K562 (cell line): ENCODE data around the gene NDUFS8. TPM values are rescaled to one million over a fixed set of nuclear protein-coding genes. Genes with fewer than 3 reads are reported as not detected.

Source experiments
- AFF1 ChIP-seq, 2 experiments: fragments of 450-650 bp; IDR thresholded peaks; 2 replicates each; pipeline ENCODE4 v1.6.1; 2018; ENCODE audit warnings: mild to moderate bottlenecking in 2 of 2, low read depth in 1 of 2; ENCODE audit not compliant: partially characterized antibody in 2 of 2
- LCOR ChIP-seq: sonication (generic); formaldehyde crosslinking; IDR thresholded peaks from 2 replicates; pipeline ENCODE4 v1.8.0; 2022; ENCODE audit warnings: mild to moderate bottlenecking, missing genetic modification reagents
- POLR3G ChIP-seq: IDR thresholded peaks from 2 replicates; pipeline ENCODE4 v1.6.1; 2011; ENCODE audit not compliant: insufficient read length, insufficient replicate concordance; ENCODE audit errors: extremely low read depth
- REST ChIP-seq, 2 experiments: fragments of 450-650 bp; formaldehyde crosslinking in 1 of 2; IDR thresholded peaks; 2 replicates each; pipeline versions ENCODE4 v1.4.0 to v1.6.1; 2014 to 2020; ENCODE audit warnings: mild to moderate bottlenecking in 2 of 2, borderline replicate concordance in 1 of 2, low read depth in 1 of 2
- RREB1 ChIP-seq: fragments of 250-450 bp; sonication (Bioruptor Pico); IDR thresholded peaks from 2 replicates; pipeline ENCODE4 v1.4.0; 2020
- ZNF263 ChIP-seq: sonication (generic); formaldehyde crosslinking; IDR thresholded peaks from 2 replicates; pipeline ENCODE4 v1.8.0; 2022; ENCODE audit warnings: mild to moderate bottlenecking, missing genetic modification reagents, borderline replicate concordance
- polyA plus RNA-seq, 8 experiments: library from polyadenylated mRNA; depleted of rRNA in 4 of 8; stranded (reverse) in 5 of 8; unstranded in 3 of 8; fragments of >200 nt; fragmentation: Nextera tagmentation in 2 of 8; fragmentation: Illumina TruSeq in 1 of 8; extraction: Ambion mirVana in 2 of 8; extraction: Trizol in 1 of 8; gene quantifications; 2 replicates each; pipeline versions ENCODE4 v1.2.1 to v1.2.3, GENCODE V29; 2011 to 2014; ENCODE audit warnings: inconsistent platforms in 1 of 8, missing spikeins in 1 of 8
- total RNA-seq, 7 experiments: library from RNA; depleted of rRNA in 6 of 7; stranded (reverse); fragments of >200 nt in 6 of 7; fragmentation: Illumina TruSeq in 2 of 7; extraction: Trizol in 2 of 7; gene quantifications; 2 replicates each; pipeline versions ENCODE4 v1.2.1 to v1.2.3, GENCODE V29; 2011 to 2021; ENCODE audit warnings: low replicate concordance in 1 of 7

The NDUFS8 gene
- total and polyA plus RNA-seq, 9 of the 15 experiments (the other 6 are each of a cell fraction or from before 2014, with no cell fraction given), result 36.5 to 351 (median 101) TPM

- TF ChIP-seq REST (IDR thresholded peaks at IDR 0.05; ENCODE audit: borderline replicate concordance) (peak; percentile 73), REST (CRISPR knock-in tag; IDR thresholded peaks at IDR 0.05; ENCODE audit: low read depth) (no peak), AFF1 (IDR thresholded peaks at IDR 0.05; ENCODE audit: low read depth in 1 of 2, partially characterized antibody in 2 of 2) (peak in 1 of 2 experiments; percentile 77), POLR3G (no peak), ZNF263 (0 out of 2 replicates have a peak, but pooled peaks have one; percentile 28), RREB1 (CRISPR knock-in tag) (no peak), LCOR (peak; percentile 74; the same call in 1 of the 2 replicates)
Measured at GRCh38 chr11:67996622-67997474, 33.6 kb upstream of the NDUFS8 start (continued).
